CD1c-positive myeloid dendritic cell (primary cell): ENCODE results near the gene AMPH.
"Not testable (repeated sequence)": the region's sequence is repeated elsewhere in the genome, so short reads cannot be mapped to it uniquely, and the experiment has no call there.

Experiments
- DNase-seq: peaks from one replicate; pipeline ENCODE4 v3.0.0-alpha.2; 2016; ENCODE audit errors: extremely low spot score

AMPH gene

DNA sequence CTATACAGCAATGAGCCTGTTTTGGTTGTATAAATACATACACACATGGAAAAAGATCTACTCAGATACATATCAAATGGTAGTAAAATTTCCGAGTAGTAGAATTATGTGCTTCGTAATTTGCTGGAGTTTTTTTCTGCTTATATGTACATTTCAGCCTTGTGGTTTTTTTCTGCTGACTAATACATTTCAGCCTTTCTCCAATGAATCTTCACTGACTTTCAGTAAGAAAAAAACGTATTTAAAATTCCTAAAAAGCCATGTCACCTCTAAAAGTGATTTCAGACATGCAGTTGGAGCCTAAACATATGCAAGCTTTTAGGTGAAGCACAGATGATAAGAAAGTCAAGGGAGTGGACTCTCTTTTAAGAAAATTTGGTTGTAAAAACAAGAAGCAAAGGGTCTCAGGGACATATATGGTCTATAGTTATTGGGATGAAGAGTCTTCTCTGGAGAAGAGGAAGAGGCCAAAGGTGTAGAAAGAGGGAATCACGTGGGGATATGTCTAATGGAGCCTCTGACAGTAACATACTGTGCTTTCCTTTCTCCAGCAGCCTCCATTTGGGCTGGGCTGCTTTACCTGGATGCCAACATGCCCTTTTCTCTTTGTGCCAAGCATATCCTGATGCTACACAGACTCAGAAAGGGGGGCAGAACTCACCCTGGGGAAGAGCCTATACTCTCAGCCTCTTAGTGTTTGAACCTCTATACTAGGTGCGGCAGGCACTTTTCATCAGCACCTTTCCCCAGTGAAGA, 2.4 kb downstream of the AMPH start:
- no peak for DNase-seq

DNA sequence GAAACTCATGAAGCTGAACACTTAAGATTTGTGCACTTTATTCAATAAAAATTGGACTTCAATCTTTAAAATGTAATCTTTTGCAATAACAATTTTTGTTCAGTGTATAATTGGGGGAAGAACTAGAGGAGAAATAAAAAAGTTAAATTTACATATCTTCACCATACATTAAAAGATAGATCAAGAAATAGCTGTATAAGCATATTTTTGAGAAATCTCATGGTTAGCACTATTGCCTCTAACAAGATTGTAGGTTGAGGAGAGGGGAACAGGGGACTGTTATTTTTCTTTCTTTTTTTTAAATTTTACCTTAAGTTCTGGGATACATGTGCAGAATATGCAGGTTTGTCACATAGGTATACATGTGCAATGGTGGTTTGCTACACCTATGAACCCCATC, 5.3 kb downstream of the AMPH start:
- no peak for DNase-seq

DNA sequence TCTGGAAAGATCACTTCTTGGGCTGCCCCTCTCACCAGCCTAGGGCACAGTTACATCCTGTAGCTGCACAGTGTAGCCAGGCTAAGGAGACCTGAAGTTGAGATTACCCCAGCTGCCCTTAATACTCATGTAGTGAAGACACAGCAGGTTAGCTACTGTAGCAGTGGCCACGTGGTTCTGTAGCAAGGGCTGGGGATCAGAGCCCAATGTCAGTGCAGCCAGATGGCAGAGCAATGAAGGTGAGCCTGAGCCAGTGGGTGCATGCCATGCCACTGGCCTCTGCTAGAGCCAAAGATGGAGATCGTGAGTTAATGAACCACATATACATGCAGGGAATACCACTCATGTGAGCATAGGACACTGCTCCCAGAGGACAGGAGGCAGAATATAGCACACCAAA, 15.5 kb downstream of the AMPH start:
- no peak for DNase-seq

DNA sequence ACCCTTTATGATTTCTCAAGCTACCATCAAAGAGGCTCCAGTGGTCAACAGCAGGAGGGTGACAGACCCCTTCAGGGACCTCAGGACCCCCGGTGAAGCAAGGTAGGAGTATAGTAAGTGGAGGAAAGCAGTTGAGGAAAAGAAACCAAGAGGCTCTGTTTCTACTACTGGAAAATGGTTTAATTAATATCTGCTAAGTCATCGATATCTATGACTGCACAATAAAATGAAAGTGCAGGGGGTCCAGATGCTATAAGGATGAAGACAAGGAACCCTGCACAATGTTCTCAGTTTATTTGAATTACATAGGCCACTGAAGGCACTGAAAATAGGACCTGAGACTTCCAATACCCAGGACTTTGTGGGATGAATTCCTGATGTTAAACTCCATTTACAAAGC, 23.7 kb downstream of the AMPH start:
- no peak for DNase-seq

DNA sequence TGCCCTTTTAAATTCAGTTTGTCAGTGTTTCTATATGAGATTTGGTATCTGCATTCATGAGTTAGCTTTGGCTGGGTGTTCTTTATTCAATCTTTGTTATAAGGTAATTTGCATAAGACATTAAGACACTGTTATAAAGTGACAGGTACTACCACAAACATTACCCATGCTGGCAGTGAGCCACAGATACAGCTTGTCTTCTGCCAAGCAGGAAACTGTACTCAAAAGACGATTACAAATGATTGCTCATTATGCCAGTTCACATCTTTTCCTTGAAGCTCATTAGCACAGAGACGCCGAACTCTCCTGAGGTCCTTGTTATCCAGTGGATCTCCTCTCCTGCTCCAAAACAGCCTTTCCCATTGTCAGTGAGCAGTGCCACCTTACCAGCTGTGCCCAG, 30.4 kb downstream of the AMPH start:
- no peak for DNase-seq

DNA sequence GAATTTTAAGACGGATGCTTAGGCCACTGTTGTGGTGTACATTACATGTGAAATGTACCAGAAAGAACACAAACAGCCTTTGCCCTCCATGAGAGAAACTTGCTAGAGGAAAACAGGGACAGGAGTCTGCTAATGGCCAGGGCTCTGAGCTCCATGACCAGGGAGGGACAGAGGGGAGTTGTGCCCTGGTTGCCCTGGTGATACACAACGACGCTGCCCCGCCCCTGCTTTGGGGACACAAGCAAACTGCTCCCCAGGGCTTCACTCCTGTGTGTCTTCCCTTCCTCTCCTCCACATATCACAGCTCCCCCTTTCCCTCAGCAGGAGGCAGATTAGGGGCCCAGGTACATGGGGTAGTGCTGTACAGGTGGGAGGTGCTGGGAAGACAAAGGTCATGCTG, 36.2 kb downstream of the AMPH start:
- no peak for DNase-seq

DNA sequence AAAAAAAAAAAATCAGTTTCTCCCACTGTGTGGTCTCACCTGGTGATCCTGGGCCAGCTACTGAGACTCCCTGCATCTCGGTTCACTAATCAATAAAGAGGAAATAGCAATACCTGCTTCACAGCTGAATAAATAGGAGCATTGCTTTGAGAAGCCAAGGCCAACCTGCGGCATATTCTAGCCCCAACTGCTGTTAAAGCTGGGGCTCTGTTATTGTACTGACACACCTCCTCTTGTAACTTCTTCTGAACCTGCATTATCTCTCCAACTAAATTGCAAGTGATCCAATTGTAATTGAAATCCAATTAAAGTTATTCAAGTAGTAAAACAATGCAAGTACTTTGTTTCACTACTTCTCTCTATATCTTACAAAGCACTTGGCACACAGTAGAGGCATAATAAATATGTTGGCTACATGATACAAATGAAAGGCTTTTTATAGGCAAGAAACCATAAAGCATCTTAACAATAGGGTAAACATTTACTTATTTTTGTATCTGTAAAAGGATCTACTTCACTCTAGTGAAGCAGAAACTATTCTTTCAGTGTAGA, 38.4 kb downstream of the AMPH start:
- DNase-seq = no peak

DNA sequence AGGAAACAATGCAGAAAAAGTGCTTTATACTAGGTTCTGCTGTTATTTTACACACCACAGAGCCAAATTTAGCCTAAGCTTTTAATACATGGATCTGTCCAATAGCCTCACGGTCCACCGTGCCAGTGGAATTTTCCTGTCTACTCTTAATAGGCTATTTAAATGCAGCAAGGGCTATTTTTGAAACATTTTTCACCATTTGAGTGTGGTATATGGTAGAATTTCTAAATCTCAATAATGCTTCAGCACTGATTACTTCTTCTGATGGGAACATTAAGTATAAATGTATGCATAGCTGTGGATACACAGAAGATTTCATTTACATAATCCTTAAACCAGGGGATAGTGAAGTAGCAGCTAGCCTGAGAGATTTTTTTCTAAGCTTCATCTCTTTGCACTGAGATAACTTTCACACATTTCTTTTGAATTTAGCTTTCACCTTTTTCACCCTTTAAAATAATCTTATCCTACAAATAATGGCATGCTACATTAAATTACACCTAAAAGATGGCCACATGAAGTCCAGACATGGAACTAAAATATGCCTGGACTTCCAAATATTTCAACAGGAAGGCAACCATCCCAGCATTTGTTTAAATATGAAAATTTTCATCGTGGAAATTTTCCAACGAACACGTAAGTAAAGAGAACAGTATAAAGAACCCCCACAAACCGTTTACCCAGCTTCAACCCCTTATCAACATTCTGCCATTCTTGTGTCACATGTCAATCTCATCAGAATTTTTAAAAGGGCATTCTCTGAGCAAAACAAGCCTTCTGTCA, 45.4 kb downstream of the AMPH start:
- no peak for DNase-seq

DNA sequence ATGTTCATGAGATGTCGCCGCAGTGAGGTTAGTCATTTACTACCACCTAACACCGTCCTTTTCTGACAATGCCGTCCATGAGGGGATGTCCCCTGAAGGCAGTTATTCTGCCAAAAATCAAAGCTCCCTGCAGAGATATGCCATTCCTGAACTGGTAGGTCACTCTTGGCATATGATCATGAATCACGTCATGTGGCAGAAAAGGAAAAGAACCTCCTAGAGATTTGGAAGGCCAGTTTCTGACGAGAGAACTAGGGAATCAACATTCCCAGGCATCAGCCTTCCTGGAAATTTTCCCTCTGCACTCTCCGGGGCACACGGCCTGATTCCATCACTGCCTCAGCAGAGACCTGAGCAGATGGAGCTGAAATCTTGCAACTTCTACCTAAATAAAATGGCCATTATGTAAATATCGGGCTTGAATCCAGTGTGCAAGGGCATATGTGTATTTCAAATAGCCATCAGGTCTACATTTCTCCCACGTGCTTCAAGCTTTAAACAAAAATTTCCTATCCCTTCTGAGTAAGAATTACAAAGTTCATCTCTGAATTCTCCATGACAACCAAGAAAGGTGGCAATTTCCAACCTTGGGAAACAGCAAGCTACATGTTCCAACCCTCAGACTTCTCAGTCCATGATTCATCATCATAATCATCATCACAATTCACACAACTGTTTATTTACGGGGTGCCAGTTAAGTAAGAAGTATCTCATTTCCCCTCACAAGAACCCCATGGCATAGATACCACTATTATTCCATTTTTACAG, 46.5 kb downstream of the AMPH start:
- no peak for DNase-seq

DNA sequence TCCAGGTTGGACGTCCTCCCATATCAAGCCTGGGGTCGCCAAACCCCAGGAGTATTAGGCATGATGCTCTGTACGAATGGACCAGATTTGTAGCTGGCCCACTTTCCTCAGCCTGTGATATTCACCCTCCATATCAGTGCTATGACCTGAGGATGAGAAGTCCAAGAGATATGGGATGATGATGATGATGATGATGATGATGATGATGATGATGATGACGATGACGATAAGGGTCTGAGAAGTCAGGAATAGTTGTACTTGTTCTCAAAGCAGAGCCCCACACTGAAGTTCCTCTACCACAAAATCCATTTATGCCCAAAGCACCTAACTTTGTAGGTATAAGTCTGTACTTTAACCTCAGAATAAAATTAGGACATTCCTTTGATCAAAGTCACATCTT, 50.7 kb downstream of the AMPH start:
- DNase-seq = no peak

DNA sequence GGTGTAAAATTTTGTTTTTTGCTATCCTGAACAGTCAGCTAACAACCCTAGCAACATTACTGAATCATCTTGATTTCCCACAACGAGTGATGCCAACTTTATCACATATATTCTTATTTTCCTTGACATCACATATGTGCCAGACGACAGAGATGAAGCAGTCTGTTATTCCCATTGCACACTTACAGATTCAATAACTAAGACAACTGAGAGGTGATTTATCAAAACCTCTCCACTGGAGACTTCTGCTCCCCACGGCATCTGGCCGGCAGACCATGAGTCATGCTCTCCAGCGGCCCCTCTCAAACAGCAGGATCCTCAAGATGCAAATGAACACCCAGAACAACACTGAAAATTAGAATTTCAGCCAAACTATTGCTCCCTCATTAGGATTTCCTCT, 57.1 kb downstream of the AMPH start:
- no peak for DNase-seq

DNA sequence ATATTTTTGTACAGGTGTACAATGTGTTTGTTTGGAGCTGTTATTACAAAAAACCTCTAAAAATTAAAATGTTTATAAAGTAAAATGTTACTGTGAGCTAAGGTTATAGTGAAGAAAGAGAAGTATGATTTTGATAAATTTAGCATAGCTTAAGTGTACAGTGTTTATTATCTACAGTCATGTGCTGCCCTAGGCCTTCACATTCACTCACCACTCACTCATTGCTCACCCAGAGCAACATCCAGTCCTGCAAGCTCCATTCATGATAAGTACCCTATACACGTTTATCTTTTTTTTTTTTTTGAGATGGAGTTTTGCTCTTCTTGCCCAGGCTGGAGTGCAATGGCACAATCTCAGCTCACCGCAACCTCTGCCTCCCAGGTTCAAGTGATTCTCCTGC, 59.6 kb downstream of the AMPH start:
- DNase-seq = not testable (repeated sequence)

DNA sequence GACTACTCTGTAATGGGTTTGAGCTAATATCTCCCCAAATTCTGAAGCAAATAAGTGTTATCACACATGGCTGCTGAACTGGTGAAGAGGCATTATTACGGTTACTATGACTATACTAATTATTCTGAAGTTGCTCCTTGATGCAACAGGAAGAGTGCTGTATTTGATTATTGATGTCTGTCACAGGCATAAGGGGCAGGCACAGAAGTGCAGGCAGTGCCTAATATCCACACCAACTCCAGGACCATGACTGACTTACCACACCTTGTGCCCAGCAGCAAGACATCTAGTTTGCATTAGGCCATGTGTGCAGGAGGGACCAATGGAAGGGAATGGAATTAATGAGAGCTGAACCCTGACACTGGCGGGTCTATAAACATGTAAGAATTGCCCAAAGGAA, 62.7 kb downstream of the AMPH start:
- no peak for DNase-seq

DNA sequence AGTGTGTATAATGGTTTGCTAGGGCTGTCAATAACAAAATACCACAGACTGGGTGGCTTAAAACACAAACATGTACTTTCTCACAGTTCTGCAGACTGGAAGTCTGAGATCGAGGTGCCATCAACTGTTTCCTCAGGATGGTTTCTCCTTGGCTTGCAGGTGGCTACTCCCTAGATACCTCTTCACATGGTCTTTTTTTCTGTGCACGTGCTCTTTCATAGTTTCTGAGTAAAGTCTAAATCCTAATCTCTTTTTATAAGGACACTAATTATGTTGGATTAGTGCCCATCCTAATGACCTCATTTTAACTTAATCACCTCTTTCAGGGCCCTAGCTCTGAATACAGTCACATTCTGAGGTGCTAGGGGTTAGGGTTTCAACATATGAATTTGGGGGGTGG, 65.9 kb downstream of the AMPH start:
- no peak for DNase-seq

DNA sequence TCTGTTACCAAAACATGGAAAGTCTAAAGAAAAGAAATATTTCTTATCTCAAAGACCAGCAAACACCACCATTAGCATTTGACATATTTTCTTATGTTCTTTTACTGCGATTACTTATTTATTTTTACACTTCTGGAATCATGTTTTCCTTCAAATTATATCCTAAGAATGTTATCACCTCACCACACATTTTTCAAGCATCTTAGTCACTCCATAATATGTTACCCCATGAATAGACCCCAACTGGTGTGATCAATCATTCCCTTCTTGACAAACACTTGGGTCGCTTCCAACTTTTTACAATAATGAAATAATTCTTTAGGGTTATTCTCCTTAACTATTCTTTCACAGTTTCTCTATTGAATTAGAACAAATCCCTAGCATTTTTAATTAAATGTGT, 67.4 kb downstream of the AMPH start:
- DNase-seq = no peak

DNA sequence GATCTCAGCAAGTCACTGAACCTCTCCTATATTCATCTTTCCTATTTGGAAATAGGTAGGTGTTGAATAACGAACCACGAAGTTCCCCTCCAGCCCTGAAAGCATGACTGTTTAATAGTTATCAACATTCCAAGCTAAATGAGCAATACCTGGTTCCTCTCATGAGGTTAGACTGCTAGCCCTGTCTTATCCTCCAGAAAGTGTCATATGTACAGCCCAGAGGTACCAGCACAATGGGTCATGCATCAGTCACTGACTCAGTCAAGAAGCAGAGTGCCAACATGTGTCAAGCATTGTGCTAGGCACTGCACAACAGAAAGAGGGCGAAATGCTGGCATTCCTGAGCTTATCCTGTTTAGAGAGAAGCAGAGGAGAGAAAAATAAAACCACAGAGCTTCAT, 70.0 kb downstream of the AMPH start:
- DNase-seq = no peak

DNA sequence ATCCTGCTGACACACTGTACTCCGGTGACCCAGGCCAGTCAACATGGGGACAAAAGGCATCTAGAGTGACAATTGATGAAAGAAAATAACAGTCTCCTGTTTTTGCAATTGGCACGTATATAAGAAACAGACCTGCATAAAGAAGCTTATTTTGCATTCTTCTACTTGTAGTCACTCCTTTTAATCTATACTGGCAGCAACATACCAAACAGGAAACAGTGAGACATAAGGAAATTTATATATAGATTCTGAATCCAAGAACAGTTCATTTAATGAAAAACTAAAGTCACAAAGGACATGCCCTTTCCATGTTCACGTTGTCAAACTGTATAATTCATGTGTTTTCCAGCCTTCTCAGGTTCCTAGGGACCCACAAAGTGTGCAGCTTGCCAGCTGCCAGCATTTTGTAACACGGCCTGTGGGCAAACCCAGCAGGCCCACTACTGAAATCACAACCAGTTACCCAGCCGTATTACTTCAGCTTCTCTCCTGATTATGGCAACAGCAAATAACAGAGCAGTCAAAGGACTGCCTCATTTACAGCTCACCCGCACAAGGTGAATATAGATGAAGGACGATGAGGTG, 72.3 kb downstream of the AMPH start:
- no peak for DNase-seq

DNA sequence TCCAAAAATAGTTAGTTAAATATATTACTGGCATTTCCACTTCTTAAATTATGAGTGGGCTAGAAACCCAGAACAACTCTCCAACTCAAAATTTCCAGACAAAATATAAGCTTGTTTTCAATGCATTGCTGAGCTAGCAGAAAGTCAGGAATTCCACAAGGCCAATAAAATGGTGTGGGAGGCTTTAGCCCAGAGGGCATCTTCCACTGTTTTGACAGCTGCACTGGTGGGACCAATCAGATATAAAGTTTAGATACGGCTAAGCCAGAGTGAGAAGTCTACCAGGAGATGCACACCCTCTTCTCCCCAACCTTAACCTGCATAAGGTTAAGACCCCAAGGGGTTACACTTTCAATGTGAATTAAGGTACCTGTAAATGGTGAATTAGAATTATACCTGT, 76.6 kb downstream of the AMPH start:
- DNase-seq = no peak

DNA sequence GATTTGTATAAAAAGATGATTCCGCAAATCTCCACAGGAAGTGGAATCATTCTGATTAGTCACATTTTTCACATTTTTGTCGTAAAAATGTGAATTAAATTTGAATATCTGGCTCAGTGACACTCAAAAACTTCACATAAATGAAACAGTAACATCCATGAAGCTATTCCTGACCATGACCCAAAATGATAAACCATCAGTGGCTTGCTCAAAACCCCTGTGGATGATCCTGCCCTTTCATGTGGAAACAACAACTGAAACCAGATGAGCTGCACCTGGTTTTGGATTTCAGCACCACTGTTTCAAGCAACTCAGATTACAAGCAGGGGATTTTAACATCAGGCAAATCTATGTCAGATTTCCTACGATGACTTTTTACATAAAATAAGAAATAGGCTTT, 80.3 kb downstream of the AMPH start:
- no peak for DNase-seq

DNA sequence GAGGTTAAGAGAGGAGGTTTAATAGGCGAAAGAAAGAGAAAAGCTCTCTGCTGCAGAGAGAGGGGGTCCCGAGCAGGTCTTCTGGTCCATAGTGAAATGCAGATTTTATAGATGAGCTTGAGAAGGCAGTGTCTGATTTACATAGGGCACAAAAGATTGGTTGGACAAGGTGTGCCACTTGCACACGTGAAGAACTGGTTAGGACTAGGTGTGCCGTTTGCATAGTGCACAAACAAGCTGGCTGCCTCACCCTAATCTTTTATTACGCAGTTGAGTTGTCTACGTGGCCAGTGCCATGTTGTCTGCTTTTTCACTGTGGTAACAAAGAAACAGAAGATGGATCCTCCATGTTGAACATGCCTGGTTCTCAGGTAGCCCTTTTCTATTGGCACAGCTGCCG, 82.6 kb downstream of the AMPH start:
- DNase-seq = no peak

DNA sequence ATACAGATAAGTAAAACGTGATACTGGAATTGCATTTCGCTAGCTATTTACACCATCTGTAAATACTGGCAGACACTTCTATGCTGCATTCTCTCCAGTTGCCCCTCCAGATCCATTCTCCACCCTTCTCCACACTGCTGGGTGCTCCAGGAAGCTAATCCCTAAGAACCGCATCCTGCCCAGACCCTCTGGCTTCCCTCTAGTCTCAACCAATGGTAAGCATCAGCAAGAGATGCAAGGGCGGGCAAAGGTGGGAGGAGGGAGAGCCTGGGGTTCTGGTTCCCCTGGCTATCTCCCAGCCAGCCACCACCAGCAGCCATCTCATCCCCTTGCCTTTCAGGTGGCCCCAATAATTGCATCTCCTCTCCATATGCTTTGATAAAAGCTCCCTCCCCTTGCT, 84.4 kb downstream of the AMPH start:
- no peak for DNase-seq

DNA sequence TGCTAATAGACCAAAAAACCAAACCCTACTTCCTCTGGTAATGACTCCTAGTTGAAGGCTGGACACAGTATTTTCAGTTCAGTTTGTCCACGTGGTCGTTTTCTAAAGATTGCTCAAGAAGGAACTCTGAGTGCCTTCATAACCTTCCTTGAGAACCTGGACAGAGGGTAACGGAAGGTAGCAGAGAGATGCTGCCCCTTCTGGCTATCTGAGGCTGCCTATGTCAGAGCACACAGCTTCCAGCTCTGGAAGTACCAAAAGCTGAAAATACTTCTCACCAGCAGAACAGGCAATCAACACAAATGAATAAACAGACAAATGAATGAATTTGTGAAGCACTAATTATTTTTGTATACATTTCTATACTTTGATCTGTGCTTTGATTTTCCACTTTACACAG, 85.2 kb downstream of the AMPH start:
- no peak for DNase-seq
